ENCODE results near the gene SLK. TPM values are rescaled to one million over a fixed set of nuclear protein-coding genes. Genes with fewer than 3 reads are reported as not detected.

SLK gene
- 32.6 TPM for polyA plus RNA-seq (2013)

GRCh38 chr10:103966671-103967447 is at the start of gene SLK:
SLK (plus strand) TSS chr10:103967140; CDS start chr10:103967746, 606 bp downstream.
- ChIA-PET CTCF (interaction anchor here (1.1 to 1.4 kb wide), 2 partner anchors 39 to 59 kb away, joined by 4 read pairs; no protein-coding TSS in a partner anchor), POLR2A (interaction anchor here (0.6 to 1.9 kb wide), 2 partner anchors 56 to 59 kb away, joined by 5 to 6 read pairs; no protein-coding TSS in a partner anchor)
- under 1% methylated on average over 68 of the region's 92 CpGs for WGBS (ENCODE audit: insufficient coverage)

GRCh38 chr10:103917302-103918052 is 49.5 kb upstream of the SLK start:
- 1% methylated on average over 27 of the region's 29 CpGs for WGBS (ENCODE audit: insufficient coverage)
- H3K9me3 ChIP-seq (ENCODE audit: control extremely low read depth in 1 of 5, control insufficient read depth in 4 of 5, insufficient read depth in 2 of 5, low read depth in 1 of 5, low read length in 4 of 5) = peaks cover 0 to 6% (median 0%) of the 10 kb centered on the region in 5 experiments
- peak overlapping the region; percentile 52 to 97 (median 86) for H3K4me3 ChIP-seq (ENCODE audit: control insufficient read depth in 1 of 7, extremely low read depth in 1 of 7, insufficient read depth in 4 of 7, low read depth in 2 of 7, low read length in 6 of 7)
- H3K27me3 ChIP-seq (replicated peaks in 2 of 5; ENCODE audit: control insufficient read depth in 4 of 5, insufficient read depth in 5 of 5, low read length in 4 of 5) = no peaks in the 10 kb centered on the region
- H3K27ac ChIP-seq (ENCODE audit: insufficient read depth in 1 of 2, low read depth in 1 of 2, low read length in 2 of 2, poor library complexity in 1 of 2, severe bottlenecking in 2 of 2) = peak overlapping the region; percentile 78 to 90
- DNase-seq = no peak
- H3K4me1 ChIP-seq (ENCODE audit: control extremely low read depth in 1 of 4, control insufficient read depth in 4 of 4, insufficient read depth in 4 of 4, low read length in 3 of 4) = peaks cover 20 to 66% (median 47%) of the 10 kb centered on the region in 4 experiments
- POLR2A ChIA-PET = no interaction called here
- CTCF ChIA-PET = interaction anchor here (0.7 to 2.0 kb wide), 4 partner anchors 10 to 48 kb away, joined by 3 to 7 read pairs (median 5); no protein-coding TSS in a partner anchor
- H3K36me3 ChIP-seq (ENCODE audit: control insufficient read depth in 4 of 4, insufficient read depth in 4 of 4, low read length in 3 of 4) = peaks cover 2 to 19% (median 4%) of the 10 kb centered on the region in 4 experiments

More at GRCh38 chr10:103966671-103967447, at the start of gene SLK:
- Histone ChIP-seq H3K9me3 (ENCODE audit: control extremely low read depth in 1 of 5, control insufficient read depth in 4 of 5, insufficient read depth in 2 of 5, low read depth in 1 of 5, low read length in 4 of 5) (no peaks in the 10 kb centered on the region), H3K4me1 (ENCODE audit: control extremely low read depth in 1 of 4, control insufficient read depth in 4 of 4, insufficient read depth in 4 of 4, low read length in 3 of 4) (peaks cover 7 to 39% (median 31%) of the 10 kb centered on the region in 4 experiments), H3K36me3 (ENCODE audit: control insufficient read depth in 4 of 4, insufficient read depth in 4 of 4, low read length in 3 of 4) (no peaks in the 10 kb centered on the region), H3K4me3 (ENCODE audit: control insufficient read depth in 1 of 7, extremely low read depth in 1 of 7, insufficient read depth in 4 of 7, low read depth in 2 of 7, low read length in 6 of 7) (peak within 1 kb of the TSS; percentile 80 to 99 (median 93)), H3K27ac (ENCODE audit: insufficient read depth in 1 of 2, low read depth in 1 of 2, low read length in 2 of 2, poor library complexity in 1 of 2, severe bottlenecking in 2 of 2) (peak within 1 kb of the TSS; percentile 79 to 90), H3K27me3 (replicated peaks in 2 of 5; ENCODE audit: control insufficient read depth in 4 of 5, insufficient read depth in 5 of 5, low read length in 4 of 5) (no peaks in the 10 kb centered on the region)
- peak; percentile 87 to 94 (median 93) for DNase-seq

GRCh38 chr10:103918053-103918846 is 48.7 kb upstream of the SLK start, which contains the start of gene STN1:
STN1 (minus strand) TSS chr10:103918184; CDS start chr10:103917594, 590 bp downstream.
- Histone ChIP-seq H3K9me3 (ENCODE audit: control extremely low read depth in 1 of 5, control insufficient read depth in 4 of 5, insufficient read depth in 2 of 5, low read depth in 1 of 5, low read length in 4 of 5) (peaks cover 0 to 6% (median 0%) of the 10 kb centered on the region in 5 experiments), H3K36me3 (ENCODE audit: control insufficient read depth in 4 of 4, insufficient read depth in 4 of 4, low read length in 3 of 4) (peaks cover 0 to 12% (median 2%) of the 10 kb centered on the region in 4 experiments), H3K4me3 (ENCODE audit: control insufficient read depth in 1 of 7, extremely low read depth in 1 of 7, insufficient read depth in 4 of 7, low read depth in 2 of 7, low read length in 6 of 7) (peak within 1 kb of the TSS; percentile 52 to 97 (median 86)), H3K4me1 (ENCODE audit: control extremely low read depth in 1 of 4, control insufficient read depth in 4 of 4, insufficient read depth in 4 of 4, low read length in 3 of 4) (peaks cover 20 to 60% (median 40%) of the 10 kb centered on the region in 4 experiments), H3K27ac (ENCODE audit: insufficient read depth in 1 of 2, low read depth in 1 of 2, low read length in 2 of 2, poor library complexity in 1 of 2, severe bottlenecking in 2 of 2) (peak within 1 kb of the TSS; percentile 78 to 90), H3K27me3 (replicated peaks in 2 of 5; ENCODE audit: control insufficient read depth in 4 of 5, insufficient read depth in 5 of 5, low read length in 4 of 5) (no peaks in the 10 kb centered on the region)
- DNase-seq = peak; percentile 94 to 97 (median 97)
- ChIA-PET CTCF (interaction anchor here (1.3 to 1.6 kb wide), 3 partner anchors 10 to 204 kb away, joined by 3 to 7 read pairs (median 3); no protein-coding TSS in a partner anchor), POLR2A (interaction anchor here (0.6 kb wide), 1 partner anchor 27 kb away, joined by 4 read pairs; no protein-coding TSS in a partner anchor)
- WGBS (ENCODE audit: insufficient coverage) = under 1% methylated on average over 27 of the region's 53 CpGs

- H3K4me1 ChIP-seq (ENCODE audit: control extremely low read depth in 1 of 4, control insufficient read depth in 4 of 4, insufficient read depth in 4 of 4, low read length in 3 of 4) = peaks cover 20 to 56% (median 37%) of the 10 kb centered on the region in 4 experiments
- H3K27ac ChIP-seq (ENCODE audit: insufficient read depth in 1 of 2, low read depth in 1 of 2, low read length in 2 of 2, poor library complexity in 1 of 2, severe bottlenecking in 2 of 2) = no peak overlapping the region
- no peak for DNase-seq
- WGBS (ENCODE audit: insufficient coverage) = 100% methylated on average over 1 of the region's 1 CpG
- ChIA-PET POLR2A (interaction anchor here (0.7 kb wide), 1 partner anchor 203 kb away, joined by 3 read pairs; no protein-coding TSS in a partner anchor), CTCF (interaction anchor here (0.9 to 2.7 kb wide), 4 partner anchors 9 to 206 kb away, joined by 3 to 11 read pairs (median 3); no protein-coding TSS in a partner anchor)
- peak overlapping the region in 1 of 7 experiments; percentile 5 for H3K4me3 ChIP-seq (ENCODE audit: control insufficient read depth in 1 of 7, extremely low read depth in 1 of 7, insufficient read depth in 4 of 7, low read depth in 2 of 7, low read length in 6 of 7)
- peaks cover 0 to 6% (median 2%) of the 10 kb centered on the region in 4 experiments for H3K36me3 ChIP-seq (ENCODE audit: control insufficient read depth in 4 of 4, insufficient read depth in 4 of 4, low read length in 3 of 4)
- H3K9me3 ChIP-seq (ENCODE audit: control extremely low read depth in 1 of 5, control insufficient read depth in 4 of 5, insufficient read depth in 2 of 5, low read depth in 1 of 5, low read length in 4 of 5) = peaks cover 0 to 5% (median 0%) of the 10 kb centered on the region in 5 experiments
- H3K27me3 ChIP-seq (replicated peaks in 2 of 5; ENCODE audit: control insufficient read depth in 4 of 5, insufficient read depth in 5 of 5, low read length in 4 of 5) = no peaks in the 10 kb centered on the region
Measured at GRCh38 chr10:103919648-103920025, 47.3 kb upstream of the SLK start.

- H3K27ac ChIP-seq (ENCODE audit: insufficient read depth in 1 of 2, low read depth in 1 of 2, low read length in 2 of 2, poor library complexity in 1 of 2, severe bottlenecking in 2 of 2) = no peak overlapping the region
- WGBS (ENCODE audit: insufficient coverage) = no CpG with 5 or more reads among the region's 1 CpG
Measured at GRCh38 chr10:103921248-103921647, 45.7 kb upstream of the SLK start.

GRCh38 chr10:103921750-103922195 is 45.2 kb upstream of the SLK start:
- H3K27ac ChIP-seq (ENCODE audit: insufficient read depth in 1 of 2, low read depth in 1 of 2, low read length in 2 of 2, poor library complexity in 1 of 2, severe bottlenecking in 2 of 2) = no peak overlapping the region
- no peaks in the 10 kb centered on the region for H3K27me3 ChIP-seq (replicated peaks in 2 of 5; ENCODE audit: control insufficient read depth in 4 of 5, insufficient read depth in 5 of 5, low read length in 4 of 5)
- CTCF ChIA-PET = interaction anchor here (0.8 to 2.7 kb wide), 13 partner anchors 9 to 99 kb away, joined by 3 to 11 read pairs (median 5); no protein-coding TSS in a partner anchor
- 15% methylated on average over 7 of the region's 7 CpGs for WGBS (ENCODE audit: insufficient coverage)
- POLR2A ChIA-PET = no interaction called here
- no peaks in the 10 kb centered on the region for H3K9me3 ChIP-seq (ENCODE audit: control extremely low read depth in 1 of 5, control insufficient read depth in 4 of 5, insufficient read depth in 2 of 5, low read depth in 1 of 5, low read length in 4 of 5)
- no peaks in the 10 kb centered on the region for H3K36me3 ChIP-seq (ENCODE audit: control insufficient read depth in 4 of 4, insufficient read depth in 4 of 4, low read length in 3 of 4)
- DNase-seq = peak; percentile 82 to 91 (median 87)
- H3K4me3 ChIP-seq (ENCODE audit: control insufficient read depth in 1 of 7, extremely low read depth in 1 of 7, insufficient read depth in 4 of 7, low read depth in 2 of 7, low read length in 6 of 7) = peak overlapping the region in 1 of 7 experiments; percentile 43
- H3K4me1 ChIP-seq (ENCODE audit: control extremely low read depth in 1 of 4, control insufficient read depth in 4 of 4, insufficient read depth in 4 of 4, low read length in 3 of 4) = peaks cover 11 to 37% (median 25%) of the 10 kb centered on the region in 4 experiments

More at GRCh38 chr10:103921248-103921647, 45.7 kb upstream of the SLK start:
- ChIA-PET POLR2A (interaction anchor here (0.6 kb wide), 2 partner anchors 19 to 208 kb away, joined by 3 to 4 read pairs; no protein-coding TSS in a partner anchor), CTCF (interaction anchor here (0.6 to 2.7 kb wide), 14 partner anchors 9 to 100 kb away, joined by 3 to 11 read pairs (median 4); no protein-coding TSS in a partner anchor)
- Histone ChIP-seq H3K4me3 (ENCODE audit: control insufficient read depth in 1 of 7, extremely low read depth in 1 of 7, insufficient read depth in 4 of 7, low read depth in 2 of 7, low read length in 6 of 7) (peak overlapping the region in 1 of 7 experiments; percentile 43), H3K36me3 (ENCODE audit: control insufficient read depth in 4 of 4, insufficient read depth in 4 of 4, low read length in 3 of 4) (no peaks in the 10 kb centered on the region), H3K4me1 (ENCODE audit: control extremely low read depth in 1 of 4, control insufficient read depth in 4 of 4, insufficient read depth in 4 of 4, low read length in 3 of 4) (peaks cover 15 to 42% (median 28%) of the 10 kb centered on the region in 4 experiments), H3K9me3 (ENCODE audit: control extremely low read depth in 1 of 5, control insufficient read depth in 4 of 5, insufficient read depth in 2 of 5, low read depth in 1 of 5, low read length in 4 of 5) (no peaks in the 10 kb centered on the region), H3K27me3 (replicated peaks in 2 of 5; ENCODE audit: control insufficient read depth in 4 of 5, insufficient read depth in 5 of 5, low read length in 4 of 5) (no peaks in the 10 kb centered on the region)
- no peak for DNase-seq
